Left ventricle myocardium inferior (tissue), 1 donor: ENCODE results near the gene OR52E5. TPM values are rescaled to one million over a fixed set of nuclear protein-coding genes. Genes with fewer than 3 reads are reported as not detected.

Source experiments
- DNase-seq: peaks from one replicate; pipeline ENCODE4 v3.0.0-alpha.2; 2020
- H3K27ac ChIP-seq: fragments of 200-600 bp; replicated peaks from 2 replicates; pipeline ENCODE4 v1.8.0; 2021
- H3K27me3 ChIP-seq: fragments of 200-600 bp; 2 replicates; pipeline ENCODE4 v1.8.0; 2021; ENCODE audit warnings: low read depth
- H3K36me3 ChIP-seq: fragments of 200-600 bp; 2 replicates; pipeline ENCODE4 v1.8.0; 2021
- H3K4me1 ChIP-seq: fragments of 200-600 bp; 2 replicates; pipeline ENCODE4 v1.8.0; 2021
- H3K4me3 ChIP-seq: fragments of 200-600 bp; 2 replicates; pipeline ENCODE4 v1.8.0; 2021; ENCODE audit warnings: mild to moderate bottlenecking, moderate library complexity
- H3K9me3 ChIP-seq: fragments of 200-600 bp; replicated peaks from 2 replicates; pipeline ENCODE4 v1.8.0; 2021
- CTCF ChIP-seq: fragments of 200-600 bp; IDR thresholded peaks from 2 replicates; pipeline ENCODE4 v1.8.0; 2021; ENCODE audit warnings: antibody characterized with exemption, mild to moderate bottlenecking, borderline replicate concordance
- intact Hi-C: fragments of 100-400 bp; cut with micrococcal nuclease; formaldehyde crosslinking; loops from one replicate; pipeline ENCODE4 v1.11.0; 2022
- total RNA-seq: library from RNA; stranded (reverse); fragmentation: NEBNext Ultra II Directional; extraction: Animal tissue kit (Norgen Biotek cat#: 25700); gene quantifications from one replicate; pipeline ENCODE4 v1.2.1, GENCODE V29; 2021
- donor health status: DM: no; HTN: yes; CAD: no; lungs with severe emphysema.

Gene OR52E5
- total RNA-seq, 1 donor from 2014 or later = not detected

GRCh38 chr11:5891216-5891800 is 1.7 kb upstream of the OR52E5 start:
- DNase-seq = no peak
- peak; percentile 53 for TF ChIP-seq CTCF
- no peaks in the 10 kb centered on the region for H3K4me1 ChIP-seq
- H3K27ac ChIP-seq = no peak overlapping the region
- no peaks in the 10 kb centered on the region for H3K9me3 ChIP-seq
- intact Hi-C loops = no loop called here
- no peak overlapping the region for H3K4me3 ChIP-seq
- no peaks in the 10 kb centered on the region for H3K36me3 ChIP-seq
- H3K27me3 ChIP-seq = peaks cover 23% of the 10 kb centered on the region

DNA sequence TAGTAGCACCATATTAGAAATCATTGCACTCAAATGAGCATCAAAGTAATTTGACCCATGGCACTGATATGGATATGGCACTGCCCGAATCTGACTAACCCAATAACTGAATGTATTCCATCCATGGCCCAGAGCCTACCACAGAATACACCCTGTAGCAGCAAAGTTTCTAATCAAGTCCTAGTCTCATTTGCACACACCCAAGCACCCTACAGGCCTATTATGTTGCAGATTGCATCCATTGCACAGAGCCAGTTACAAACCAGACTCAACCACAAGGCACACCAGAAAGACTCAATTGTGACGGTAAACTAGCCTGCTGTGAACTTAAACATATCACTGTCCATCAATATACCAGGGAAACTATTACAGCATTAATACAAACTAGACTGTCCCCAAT is 6.5 kb downstream of the OR52E5 start:
- peaks cover 4% of the 10 kb centered on the region for H3K9me3 ChIP-seq
- DNase-seq = no peak
- no peak for TF ChIP-seq CTCF

GRCh38 chr11:5910540-5910939 is 17.5 kb downstream of the OR52E5 start:
- no peaks in the 10 kb centered on the region for H3K27me3 ChIP-seq
- no peak overlapping the region for H3K4me3 ChIP-seq
- no peaks in the 10 kb centered on the region for H3K36me3 ChIP-seq
- no peak overlapping the region for H3K27ac ChIP-seq
- intact Hi-C loops = no loop called here
- no peak for TF ChIP-seq CTCF
- DNase-seq = no peak
- H3K9me3 ChIP-seq = peaks cover 30% of the 10 kb centered on the region
- no peaks in the 10 kb centered on the region for H3K4me1 ChIP-seq

More for the DNA sequence above, 6.5 kb downstream of the OR52E5 start:
- Histone ChIP-seq H3K4me1 (no peaks in the 10 kb centered on the region), H3K27me3 (peaks cover 7% of the 10 kb centered on the region), H3K27ac (no peak overlapping the region), H3K36me3 (no peaks in the 10 kb centered on the region), H3K4me3 (no peak overlapping the region)
- intact Hi-C loops = no loop called here

- H3K27me3 ChIP-seq = no peaks in the 10 kb centered on the region
- no peaks in the 10 kb centered on the region for H3K36me3 ChIP-seq
- no peak for TF ChIP-seq CTCF
- no peak overlapping the region for H3K4me3 ChIP-seq
- H3K4me1 ChIP-seq = no peaks in the 10 kb centered on the region
- H3K27ac ChIP-seq = no peak overlapping the region
- intact Hi-C loops = no loop called here
- DNase-seq = no peak
- H3K9me3 ChIP-seq = peaks cover 55% of the 10 kb centered on the region
Observed at GRCh38 chr11:5922749-5923426, 29.9 kb downstream of the OR52E5 start.

- no peak for DNase-seq
- H3K4me3 ChIP-seq = no peak overlapping the region
- peaks cover 60% of the 10 kb centered on the region for H3K9me3 ChIP-seq
- H3K27me3 ChIP-seq = no peaks in the 10 kb centered on the region
- no peak overlapping the region for H3K27ac ChIP-seq
- H3K36me3 ChIP-seq = no peaks in the 10 kb centered on the region
- intact Hi-C loops = no loop called here
- H3K4me1 ChIP-seq = no peaks in the 10 kb centered on the region
- TF ChIP-seq CTCF = no peak
Observed at GRCh38 chr11:5923427-5923776, 30.4 kb downstream of the OR52E5 start.
